RPMI7951 (cell line): Measurements from ENCODE around the gene PSMB11. TPM values are rescaled to one million over a fixed set of nuclear protein-coding genes. Genes with fewer than 3 reads are reported as not detected.

Source experiments
- DNase-seq: peaks from one replicate; pipeline ENCODE4 v3.0.0-alpha.2; 2012; ENCODE audit warnings: low read depth
- total RNA-seq: library from RNA; depleted of rRNA; stranded (reverse); fragments of >200 nt; shearing (Covaris generic); gene quantifications from 2 replicates; pipeline ENCODE4 v1.2.3, GENCODE V29; 2014; rRNA removed

The PSMB11 gene
- total RNA-seq, 1 experiment from 2014 or later: not detected

GRCh38 chr14:23085458-23085857 lies 43.4 kb downstream of the PSMB11 start:
- no peak for DNase-seq

GRCh38 chr14:23086565-23086964 lies 44.6 kb downstream of the PSMB11 start:
- no peak for DNase-seq

DNA sequence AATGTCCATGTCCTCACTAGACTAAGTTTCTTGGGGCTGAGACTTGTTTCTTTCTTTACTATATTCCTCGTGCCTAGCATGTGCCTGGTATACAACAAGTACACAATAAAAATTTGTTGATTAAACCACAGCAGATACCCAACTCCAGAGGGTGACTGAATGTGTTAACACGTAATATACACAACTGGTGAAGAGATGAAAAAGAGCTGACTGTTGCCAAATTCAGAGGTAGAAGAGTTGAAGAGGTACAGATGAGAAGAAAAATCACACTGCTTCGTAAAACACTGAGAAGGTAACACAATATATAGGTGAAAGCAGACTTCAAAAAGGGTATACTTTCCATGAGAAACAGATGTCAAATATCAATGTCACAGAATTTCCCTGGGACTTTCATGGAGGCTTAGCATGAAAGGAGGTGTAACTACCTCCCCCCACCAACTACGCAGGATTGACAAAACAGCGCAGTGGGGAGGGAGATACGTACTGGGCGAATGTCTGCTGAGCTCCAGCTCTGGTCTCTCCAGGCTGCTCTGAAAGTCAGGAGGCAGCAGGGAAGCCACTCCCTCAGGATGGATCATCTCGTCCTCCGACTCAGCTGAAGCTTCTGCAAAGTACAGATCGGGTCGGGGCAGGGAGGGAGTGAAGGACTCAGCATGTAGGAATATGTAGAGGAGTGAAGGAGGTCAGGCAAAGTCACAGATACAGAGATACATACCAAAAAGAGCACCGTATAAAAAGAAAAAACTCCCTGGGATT lies 47.7 kb downstream of the PSMB11 start:
- no peak for DNase-seq

- no peak for DNase-seq
These were observed 48.2 kb downstream of the PSMB11 start for GRCh38 chr14:23090254-23090636.

GRCh38 chr14:23091294-23092225 lies 49.5 kb downstream of the PSMB11 start:
- DNase-seq: no peak

- DNase-seq: no peak
These were observed 51.1 kb downstream of the PSMB11 start for GRCh38 chr14:23093104-23093503.

- DNase-seq: no peak
These were observed 51.5 kb downstream of the PSMB11 start for GRCh38 chr14:23093526-23093925.

Other genes starting within 250 kb of the PSMB11 start
- 2.2 and 2.5 TPM in 2 replicates for gene SLC7A7, start 226.8 kb upstream of the PSMB11 start, total RNA-seq
- gene MRPL52, start 212.3 kb upstream of the PSMB11 start, total RNA-seq: 93.9 and 100 TPM in 2 replicates
- gene MMP14, start 205.6 kb upstream of the PSMB11 start, total RNA-seq: 613 and 718 TPM in 2 replicates
- gene LRP10, start 170.5 kb upstream of the PSMB11 start, total RNA-seq: 41.9 and 44.9 TPM in 2 replicates
- 0.12 and 0.59 TPM in 2 replicates for gene REM2, start 159.0 kb upstream of the PSMB11 start, total RNA-seq
- gene RBM23, start 123.1 kb upstream of the PSMB11 start, total RNA-seq: 79.2 and 93.5 TPM in 2 replicates
- gene PRMT5, start 112.8 kb upstream of the PSMB11 start, total RNA-seq: 49.3 and 61.1 TPM in 2 replicates
- 35.3 and 59.3 TPM in 2 replicates for gene HAUS4, start 85.1 kb upstream of the PSMB11 start, total RNA-seq
- gene AJUBA, start 59.7 kb upstream of the PSMB11 start, total RNA-seq: 31.0 and 35.3 TPM in 2 replicates
- 4.4 and 8.2 TPM in 2 replicates for gene C14orf93, start 32.1 kb upstream of the PSMB11 start, total RNA-seq
- 309 and 373 TPM in 2 replicates for gene PSMB5, start 7.3 kb upstream of the PSMB11 start, total RNA-seq
- gene CDH24, start 15.3 kb downstream of the PSMB11 start, total RNA-seq: 6.7 and 8.3 TPM in 2 replicates
- gene ACIN1, start 52.9 kb downstream of the PSMB11 start, total RNA-seq: 37.1 and 38.9 TPM in 2 replicates
- gene C14orf119, start 53.3 kb downstream of the PSMB11 start, total RNA-seq: 62.0 and 65.7 TPM in 2 replicates
- gene CIROP, start 62.8 kb downstream of the PSMB11 start, total RNA-seq: not detected in 2 replicates
- gene CEBPE, start 77.0 kb downstream of the PSMB11 start, total RNA-seq: not detected in 2 replicates
- 1.6 and 2.8 TPM in 2 replicates for gene SLC7A8, start 141.4 kb downstream of the PSMB11 start, total RNA-seq
- not detected in 2 replicates for gene RNF212B, start 195.7 kb downstream of the PSMB11 start, total RNA-seq
- 6.4 and 9.9 TPM in 2 replicates for gene HOMEZ, start 243.9 kb downstream of the PSMB11 start, total RNA-seq